Measurements from ENCODE around the gene AOAH.

AOAH gene

GRCh38 chr7:36626111-36626510 is 98.2 kb downstream of the AOAH start:
- no peak for DNase-seq

- DNase-seq, result no peak
Observed at GRCh38 chr7:36625247-36625646, 99.0 kb downstream of the AOAH start.

GRCh38 chr7:36623247-36623646 is 101.0 kb downstream of the AOAH start:
- no peak for DNase-seq

- DNase-seq, result no peak
Observed at GRCh38 chr7:36621396-36621795, 102.9 kb downstream of the AOAH start.

GRCh38 chr7:36620166-36620708 is 104.1 kb downstream of the AOAH start:
- DNase-seq, result no peak

GRCh38 chr7:36617408-36617807 is 106.9 kb downstream of the AOAH start:
- DNase-seq, result no peak

- DNase-seq, result no peak
Observed at GRCh38 chr7:36615852-36616540, 108.3 kb downstream of the AOAH start.

- DNase-seq, result no peak
Observed at GRCh38 chr7:36614959-36615358, 109.3 kb downstream of the AOAH start.

- no peak for DNase-seq
Observed at GRCh38 chr7:36613031-36613614, 111.2 kb downstream of the AOAH start.

GRCh38 chr7:36611703-36612102 is 112.6 kb downstream of the AOAH start:
- no peak for DNase-seq

GRCh38 chr7:36607721-36608095 is 116.6 kb downstream of the AOAH start:
- DNase-seq, result no peak

GRCh38 chr7:36606976-36607720 is 117.1 kb downstream of the AOAH start:
- DNase-seq, result no peak

GRCh38 chr7:36606153-36606975 is 117.9 kb downstream of the AOAH start:
- DNase-seq, result no peak

GRCh38 chr7:36605261-36606051 is 118.8 kb downstream of the AOAH start:
- DNase-seq, result no peak

GRCh38 chr7:36604806-36605205 is 119.5 kb downstream of the AOAH start:
- DNase-seq, result no peak

GRCh38 chr7:36602934-36603887 is 121.1 kb downstream of the AOAH start:
- DNase-seq, result no peak

GRCh38 chr7:36602511-36602910 is 121.8 kb downstream of the AOAH start:
- no peak for DNase-seq

GRCh38 chr7:36601601-36602000 is 122.7 kb downstream of the AOAH start:
- DNase-seq, result no peak

- DNase-seq, result peak in 1 of 2 donors; percentile 40
Observed at GRCh38 chr7:36600869-36601530, 123.3 kb downstream of the AOAH start.

GRCh38 chr7:36600314-36600682 is 124.0 kb downstream of the AOAH start:
- DNase-seq, result no peak
